Measurements from ENCODE around the gene GPC5.

DNA sequence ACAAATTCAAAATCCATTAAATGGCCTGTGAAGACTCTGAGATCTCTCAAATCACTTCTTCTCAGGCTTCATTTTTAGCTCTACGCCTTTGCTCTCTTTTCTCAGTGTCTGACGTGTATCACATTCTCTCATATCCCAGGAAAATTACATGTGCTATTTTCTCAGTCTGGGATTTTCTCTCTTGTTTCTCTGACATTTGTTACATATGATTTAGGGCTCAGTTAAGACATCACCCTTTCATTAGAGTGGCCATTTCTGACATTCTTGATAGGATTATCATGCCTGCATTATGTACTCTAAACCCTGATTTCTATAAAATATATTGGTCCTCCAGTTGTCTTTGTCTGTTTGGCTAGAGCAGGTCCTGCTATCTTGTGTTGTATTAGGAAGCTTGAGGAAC, 136.6 kb downstream of the GPC5 start:
- TF ChIP-seq, protein P1, sequence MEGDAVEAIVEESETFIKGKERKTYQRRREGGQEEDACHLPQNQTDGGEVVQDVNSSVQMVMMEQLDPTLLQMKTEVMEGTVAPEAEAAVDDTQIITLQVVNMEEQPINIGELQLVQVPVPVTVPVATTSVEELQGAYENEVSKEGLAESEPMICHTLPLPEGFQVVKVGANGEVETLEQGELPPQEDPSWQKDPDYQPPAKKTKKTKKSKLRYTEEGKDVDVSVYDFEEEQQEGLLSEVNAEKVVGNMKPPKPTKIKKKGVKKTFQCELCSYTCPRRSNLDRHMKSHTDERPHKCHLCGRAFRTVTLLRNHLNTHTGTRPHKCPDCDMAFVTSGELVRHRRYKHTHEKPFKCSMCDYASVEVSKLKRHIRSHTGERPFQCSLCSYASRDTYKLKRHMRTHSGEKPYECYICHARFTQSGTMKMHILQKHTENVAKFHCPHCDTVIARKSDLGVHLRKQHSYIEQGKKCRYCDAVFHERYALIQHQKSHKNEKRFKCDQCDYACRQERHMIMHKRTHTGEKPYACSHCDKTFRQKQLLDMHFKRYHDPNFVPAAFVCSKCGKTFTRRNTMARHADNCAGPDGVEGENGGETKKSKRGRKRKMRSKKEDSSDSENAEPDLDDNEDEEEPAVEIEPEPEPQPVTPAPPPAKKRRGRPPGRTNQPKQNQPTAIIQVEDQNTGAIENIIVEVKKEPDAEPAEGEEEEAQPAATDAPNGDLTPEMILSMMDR (IDR thresholded peaks at IDR 0.05): no peak
- no peak for TF ChIP-seq POLR2AphosphoS5 (IDR thresholded peaks at IDR 0.05; ENCODE audit: low read depth, low read length)
- TF ChIP-seq, protein P2, sequence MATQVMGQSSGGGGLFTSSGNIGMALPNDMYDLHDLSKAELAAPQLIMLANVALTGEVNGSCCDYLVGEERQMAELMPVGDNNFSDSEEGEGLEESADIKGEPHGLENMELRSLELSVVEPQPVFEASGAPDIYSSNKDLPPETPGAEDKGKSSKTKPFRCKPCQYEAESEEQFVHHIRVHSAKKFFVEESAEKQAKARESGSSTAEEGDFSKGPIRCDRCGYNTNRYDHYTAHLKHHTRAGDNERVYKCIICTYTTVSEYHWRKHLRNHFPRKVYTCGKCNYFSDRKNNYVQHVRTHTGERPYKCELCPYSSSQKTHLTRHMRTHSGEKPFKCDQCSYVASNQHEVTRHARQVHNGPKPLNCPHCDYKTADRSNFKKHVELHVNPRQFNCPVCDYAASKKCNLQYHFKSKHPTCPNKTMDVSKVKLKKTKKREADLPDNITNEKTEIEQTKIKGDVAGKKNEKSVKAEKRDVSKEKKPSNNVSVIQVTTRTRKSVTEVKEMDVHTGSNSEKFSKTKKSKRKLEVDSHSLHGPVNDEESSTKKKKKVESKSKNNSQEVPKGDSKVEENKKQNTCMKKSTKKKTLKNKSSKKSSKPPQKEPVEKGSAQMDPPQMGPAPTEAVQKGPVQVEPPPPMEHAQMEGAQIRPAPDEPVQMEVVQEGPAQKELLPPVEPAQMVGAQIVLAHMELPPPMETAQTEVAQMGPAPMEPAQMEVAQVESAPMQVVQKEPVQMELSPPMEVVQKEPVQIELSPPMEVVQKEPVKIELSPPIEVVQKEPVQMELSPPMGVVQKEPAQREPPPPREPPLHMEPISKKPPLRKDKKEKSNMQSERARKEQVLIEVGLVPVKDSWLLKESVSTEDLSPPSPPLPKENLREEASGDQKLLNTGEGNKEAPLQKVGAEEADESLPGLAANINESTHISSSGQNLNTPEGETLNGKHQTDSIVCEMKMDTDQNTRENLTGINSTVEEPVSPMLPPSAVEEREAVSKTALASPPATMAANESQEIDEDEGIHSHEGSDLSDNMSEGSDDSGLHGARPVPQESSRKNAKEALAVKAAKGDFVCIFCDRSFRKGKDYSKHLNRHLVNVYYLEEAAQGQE (IDR thresholded peaks at IDR 0.05; ENCODE audit: insufficient read depth in 1 of 2, low read depth in 2 of 2, low read length in 1 of 2): no peak
